ENCODE measurements around the gene DNAH9. TPM values are rescaled to one million over a fixed set of nuclear protein-coding genes. Genes with fewer than 3 reads are reported as not detected.

The DNAH9 gene
- total RNA-seq, 1 donor from 2014 or later: not detected

- no peak for TF ChIP-seq CTCF (conservative IDR thresholded peaks at IDR 0.05; ENCODE audit: low read depth, low read length)
- H3K4me3 ChIP-seq (ENCODE audit: low read depth, low read length): no peak overlapping the region
Measured at GRCh38 chr17:11554542-11554941, 43.7 kb upstream of the DNAH9 start.

GRCh38 chr17:11555530-11555929 is 42.7 kb upstream of the DNAH9 start:
- DNase-seq (ENCODE audit: low read depth): no peak
- no peak for TF ChIP-seq CTCF (conservative IDR thresholded peaks at IDR 0.05; ENCODE audit: low read depth, low read length)
- H3K4me3 ChIP-seq (ENCODE audit: low read depth, low read length): no peak overlapping the region

More at GRCh38 chr17:11554542-11554941, 43.7 kb upstream of the DNAH9 start:
- DNase-seq (ENCODE audit: low read depth): no peak

- no peak for TF ChIP-seq CTCF (conservative IDR thresholded peaks at IDR 0.05; ENCODE audit: low read depth, low read length)
- no peak for DNase-seq (ENCODE audit: low read depth)
- H3K4me3 ChIP-seq (ENCODE audit: low read depth, low read length): no peak overlapping the region
Measured at GRCh38 chr17:11557727-11558452, 40.4 kb upstream of the DNAH9 start.

- TF ChIP-seq CTCF (conservative IDR thresholded peaks at IDR 0.05; ENCODE audit: low read depth, low read length): no peak
- no peak overlapping the region for H3K4me3 ChIP-seq (ENCODE audit: low read depth, low read length)
- no peak for DNase-seq (ENCODE audit: low read depth)
Measured at GRCh38 chr17:11558681-11559234, 39.5 kb upstream of the DNAH9 start.

- DNase-seq (ENCODE audit: low read depth): no peak
- no peak for TF ChIP-seq CTCF (conservative IDR thresholded peaks at IDR 0.05; ENCODE audit: low read depth, low read length)
- H3K4me3 ChIP-seq (ENCODE audit: low read depth, low read length): no peak overlapping the region
Measured at GRCh38 chr17:11559601-11560000, 38.7 kb upstream of the DNAH9 start.

- DNase-seq (ENCODE audit: low read depth): no peak
- H3K4me3 ChIP-seq (ENCODE audit: low read depth, low read length): no peak overlapping the region
- no peak for TF ChIP-seq CTCF (conservative IDR thresholded peaks at IDR 0.05; ENCODE audit: low read depth, low read length)
Measured at GRCh38 chr17:11561281-11561680, 37.0 kb upstream of the DNAH9 start.

- no peak for DNase-seq (ENCODE audit: low read depth)
- no peak overlapping the region for H3K4me3 ChIP-seq (ENCODE audit: low read depth, low read length)
- no peak for TF ChIP-seq CTCF (conservative IDR thresholded peaks at IDR 0.05; ENCODE audit: low read depth, low read length)
Measured at GRCh38 chr17:11561702-11562101, 36.6 kb upstream of the DNAH9 start.
